Mesothelial cell of epicardium (in vitro differentiated cells): ENCODE measurements around the gene PTRHD1. TPM values are rescaled to one million over a fixed set of nuclear protein-coding genes. Genes with fewer than 3 reads are reported as not detected.

Source experiments
- DNase-seq, 2 experiments: peaks; one replicate each; pipeline ENCODE4 v3.0.0; 2021; ENCODE audit warnings: low spot score in 2 of 2; ENCODE audit not compliant: unreplicated experiment in 2 of 2
- H3K27ac Mint-ChIP-seq: 2 replicates; pipeline ENCODE4 v1.8.0; 2021; ENCODE audit warnings: mixed read lengths
- H3K27me3 Mint-ChIP-seq: 2 replicates; pipeline ENCODE4 v1.8.0; 2021; ENCODE audit warnings: low read depth, mixed read lengths
- H3K36me3 Mint-ChIP-seq: 2 replicates; pipeline ENCODE4 v1.8.0; 2021; ENCODE audit warnings: mixed read lengths
- H3K4me1 Mint-ChIP-seq: 2 replicates; pipeline ENCODE4 v1.8.0; 2021; ENCODE audit warnings: mixed read lengths
- H3K4me3 Mint-ChIP-seq: 2 replicates; pipeline ENCODE4 v1.8.0; 2021; ENCODE audit warnings: mild to moderate bottlenecking, moderate library complexity, mixed read lengths
- H3K9me3 Mint-ChIP-seq: 2 replicates; pipeline ENCODE4 v1.8.0; 2021; ENCODE audit warnings: mixed read lengths
- total RNA-seq: library from RNA; stranded (reverse); gene quantifications from 3 replicates; pipeline ENCODE4 v1.2.1, GENCODE V29; 2021
- TF ChIP-seq, protein P1 (sequence below): fragments of 200-600 bp; sonication (generic); IDR thresholded peaks from one replicate; pipeline ENCODE4 v1.5.0; 2021; ENCODE audit warnings: antibody characterized with exemption; ENCODE audit not compliant: unreplicated experiment

The PTRHD1 gene
- total RNA-seq, 1 donor from 2014 or later: 17.2 TPM

DNA sequence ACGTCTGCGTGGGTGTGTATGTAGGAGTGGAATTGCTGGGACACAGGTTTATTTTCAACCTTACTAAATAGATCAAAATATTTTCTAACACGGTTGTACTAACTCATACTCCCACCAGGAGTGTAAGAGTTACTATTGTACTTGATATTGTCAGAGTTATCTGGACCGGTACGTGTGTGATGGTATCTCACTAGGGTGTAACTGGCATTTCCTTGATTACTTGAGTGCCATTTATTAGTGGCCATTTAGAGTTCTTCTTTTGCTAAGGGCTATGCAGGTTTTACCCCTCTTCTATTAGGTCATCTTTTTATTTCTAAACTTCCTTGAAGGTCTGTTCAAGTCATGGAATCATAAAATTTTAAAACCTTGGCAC, 33.6 kb upstream of the PTRHD1 start:
- Mint-ChIP-seq H3K27ac (no peak overlapping the region), H3K4me3 (no peak overlapping the region), H3K9me3 (no peaks in the 10 kb centered on the region), H3K36me3 (peaks cover 7% of the 10 kb centered on the region), H3K4me1 (peaks cover 3% of the 10 kb centered on the region), H3K27me3 (no peaks in the 10 kb centered on the region)
- no peak for DNase-seq
- TF ChIP-seq, protein P1, sequence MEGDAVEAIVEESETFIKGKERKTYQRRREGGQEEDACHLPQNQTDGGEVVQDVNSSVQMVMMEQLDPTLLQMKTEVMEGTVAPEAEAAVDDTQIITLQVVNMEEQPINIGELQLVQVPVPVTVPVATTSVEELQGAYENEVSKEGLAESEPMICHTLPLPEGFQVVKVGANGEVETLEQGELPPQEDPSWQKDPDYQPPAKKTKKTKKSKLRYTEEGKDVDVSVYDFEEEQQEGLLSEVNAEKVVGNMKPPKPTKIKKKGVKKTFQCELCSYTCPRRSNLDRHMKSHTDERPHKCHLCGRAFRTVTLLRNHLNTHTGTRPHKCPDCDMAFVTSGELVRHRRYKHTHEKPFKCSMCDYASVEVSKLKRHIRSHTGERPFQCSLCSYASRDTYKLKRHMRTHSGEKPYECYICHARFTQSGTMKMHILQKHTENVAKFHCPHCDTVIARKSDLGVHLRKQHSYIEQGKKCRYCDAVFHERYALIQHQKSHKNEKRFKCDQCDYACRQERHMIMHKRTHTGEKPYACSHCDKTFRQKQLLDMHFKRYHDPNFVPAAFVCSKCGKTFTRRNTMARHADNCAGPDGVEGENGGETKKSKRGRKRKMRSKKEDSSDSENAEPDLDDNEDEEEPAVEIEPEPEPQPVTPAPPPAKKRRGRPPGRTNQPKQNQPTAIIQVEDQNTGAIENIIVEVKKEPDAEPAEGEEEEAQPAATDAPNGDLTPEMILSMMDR: no peak

- peaks cover 3% of the 10 kb centered on the region for H3K4me1 Mint-ChIP-seq
- no peak overlapping the region for H3K27ac Mint-ChIP-seq
- no peaks in the 10 kb centered on the region for H3K9me3 Mint-ChIP-seq
- no peaks in the 10 kb centered on the region for H3K27me3 Mint-ChIP-seq
- peak in 1 of 2 experiments; percentile 36 for DNase-seq
- no peak overlapping the region for H3K4me3 Mint-ChIP-seq
- TF ChIP-seq, protein P1: no peak
- H3K36me3 Mint-ChIP-seq: peaks cover 9% of the 10 kb centered on the region
Measured at GRCh38 chr2:24825883-24826772, 32.9 kb upstream of the PTRHD1 start.

- peak in 1 of 2 experiments; percentile 22 for DNase-seq
- H3K27ac Mint-ChIP-seq: no peak overlapping the region
- H3K36me3 Mint-ChIP-seq: peaks cover 12% of the 10 kb centered on the region
- no peak overlapping the region for H3K4me3 Mint-ChIP-seq
- peaks cover 3% of the 10 kb centered on the region for H3K4me1 Mint-ChIP-seq
- H3K9me3 Mint-ChIP-seq: no peaks in the 10 kb centered on the region
- H3K27me3 Mint-ChIP-seq: no peaks in the 10 kb centered on the region
- TF ChIP-seq, protein P1: peak; percentile 50
Measured at GRCh38 chr2:24824966-24825882, 32.0 kb upstream of the PTRHD1 start.

DNA sequence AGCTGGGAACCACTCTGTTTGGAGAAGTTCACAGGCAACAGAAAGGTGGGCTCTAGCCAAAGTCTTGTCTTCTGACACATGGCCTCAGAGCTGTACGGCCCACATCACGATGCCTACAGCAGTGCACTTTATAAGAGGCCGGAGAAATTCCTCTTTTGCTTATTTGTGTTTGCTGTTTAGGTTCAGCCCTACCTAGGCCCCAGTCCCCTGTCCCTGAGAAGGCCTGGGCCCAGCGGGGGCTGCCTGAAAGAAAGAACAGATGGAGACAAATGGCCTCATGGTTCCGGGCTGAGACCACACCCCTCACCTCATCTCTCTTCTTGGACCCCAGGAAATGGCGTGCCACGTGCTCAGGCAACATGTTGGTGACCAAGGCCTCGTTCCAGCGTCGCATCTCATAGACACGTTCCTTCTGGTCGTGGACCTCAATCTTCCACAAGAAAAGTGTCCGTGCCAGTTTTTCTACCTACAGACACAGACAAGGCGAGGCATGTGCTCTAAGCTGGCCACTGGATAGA, 30.9 kb upstream of the PTRHD1 start:
- no peak overlapping the region for H3K4me3 Mint-ChIP-seq
- TF ChIP-seq, protein P1: no peak
- H3K9me3 Mint-ChIP-seq: no peaks in the 10 kb centered on the region
- peak in 1 of 2 experiments; percentile 31 for DNase-seq
- H3K27me3 Mint-ChIP-seq: no peaks in the 10 kb centered on the region
- H3K4me1 Mint-ChIP-seq: peaks cover 3% of the 10 kb centered on the region
- no peak overlapping the region for H3K27ac Mint-ChIP-seq
- peaks cover 18% of the 10 kb centered on the region for H3K36me3 Mint-ChIP-seq

- Mint-ChIP-seq H3K4me3 (no peak overlapping the region), H3K36me3 (peaks cover 18% of the 10 kb centered on the region), H3K27ac (no peak overlapping the region), H3K9me3 (no peaks in the 10 kb centered on the region), H3K27me3 (no peaks in the 10 kb centered on the region), H3K4me1 (no peaks in the 10 kb centered on the region)
- TF ChIP-seq, protein P1: no peak
- DNase-seq: no peak
Measured at GRCh38 chr2:24822049-24822706, 29.0 kb upstream of the PTRHD1 start.
